ENCODE data around the gene SPNS2. TPM values are rescaled to one million over a fixed set of nuclear protein-coding genes. Genes with fewer than 3 reads are reported as not detected.
A peak's percentile ranks its signal among the peaks of the same experiment; 100 is the strongest.

The SPNS2 gene
- total RNA-seq, 1 experiment from 2014 or later, result 0.33 TPM

- H3K27ac ChIP-seq (ENCODE audit: insufficient read length, low read depth, low read length), result no peak overlapping the region
- no peak overlapping the region for H2BK120ac ChIP-seq (ENCODE audit: low read depth, low read length, poor library complexity, severe bottlenecking)
- H3K79me2 ChIP-seq (ENCODE audit: insufficient read depth, low read length), result no peaks in the 10 kb centered on the region
- Mint-ChIP-seq H3K27ac (peak overlapping the region in 1 of 3 experiments; percentile 13; a peak in 1 of 7 replicates), H3K9me3 (no peaks in the 10 kb centered on the region), H3K36me3 (ENCODE audit: insufficient read depth in 1 of 3, low read depth in 3 of 3) (no peaks in the 10 kb centered on the region), H3K27me3 (ENCODE audit: low read depth) (peaks cover 4% of the 10 kb centered on the region), H3K4me1 (peaks cover 16 to 28% of the 10 kb centered on the region in 2 experiments), H3K4me3 (no peak overlapping the region)
- H2BK5ac ChIP-seq (ENCODE audit: insufficient read length, low read length), result no peak overlapping the region
- no peaks in the 10 kb centered on the region for H3K27me3 ChIP-seq (ENCODE audit: insufficient read depth, low read length)
- no peaks in the 10 kb centered on the region for H3K79me1 ChIP-seq (ENCODE audit: insufficient read depth, low read depth, low read length, poor library complexity, severe bottlenecking)
- H2BK20ac ChIP-seq (ENCODE audit: low read depth, low read length, poor library complexity, severe bottlenecking), result no peak overlapping the region
- no peak overlapping the region for H3K4me2 ChIP-seq (ENCODE audit: insufficient read depth, insufficient read length, low read length)
- no peak overlapping the region for H4K91ac ChIP-seq (ENCODE audit: insufficient read length, low read depth, low read length)
- H2AK5ac ChIP-seq (ENCODE audit: insufficient read length, low read length), result no peak overlapping the region
- no peak overlapping the region for H3K4ac ChIP-seq (ENCODE audit: low read depth, low read length)
- H4K8ac ChIP-seq (replicated peaks; ENCODE audit: insufficient read length, low read depth, low read length), result no peak overlapping the region
- H2BK12ac ChIP-seq (ENCODE audit: insufficient read length, low read depth, low read length), result no peak overlapping the region
- DNase-seq, result no peak
- H3T11ph ChIP-seq (ENCODE audit: low read length), result no peak overlapping the region
- TF ChIP-seq CTCF (conservative IDR thresholded peaks at IDR 0.05), result no peak
- H3K14ac ChIP-seq (ENCODE audit: insufficient read depth, low read length), result no peak overlapping the region
- no peaks in the 10 kb centered on the region for H3K9me3 ChIP-seq (ENCODE audit: control insufficient read depth, low read depth, low read length)
- H2BK15ac ChIP-seq (ENCODE audit: low read depth, low read length), result no peak overlapping the region
- no CpG with 5 or more reads among the region's 11 CpGs for WGBS (ENCODE audit: extremely low coverage, insufficient read length, low lambda C conversion rate)
- H3K23me2 ChIP-seq (ENCODE audit: insufficient read length, low read depth, low read length, poor library complexity, severe bottlenecking), result no peaks in the 10 kb centered on the region
- H4K5ac ChIP-seq (ENCODE audit: insufficient read length, low read depth, low read length), result no peak overlapping the region
- no peak overlapping the region for H3K23ac ChIP-seq (ENCODE audit: insufficient read length, low read depth, low read length)
- no peaks in the 10 kb centered on the region for H3K4me1 ChIP-seq (ENCODE audit: insufficient read depth, low read length)
- H3K18ac ChIP-seq (ENCODE audit: insufficient read length, low read depth, low read length), result no peak overlapping the region
- no peak overlapping the region for H2AFZ ChIP-seq (ENCODE audit: low read length)
- H3K9ac ChIP-seq (ENCODE audit: extremely low read depth, insufficient read length, low read length), result no peak overlapping the region
- no peak overlapping the region for H3K56ac ChIP-seq (ENCODE audit: insufficient read length, low read depth, low read length)
- no peaks in the 10 kb centered on the region for H4K20me1 ChIP-seq (ENCODE audit: control insufficient read depth, insufficient read depth, insufficient read length)
Observed at GRCh38 chr17:4478318-4478830, 20.3 kb upstream of the SPNS2 start.
